Endothelial cell of umbilical vein (primary cell): Measurements from ENCODE around the gene FSTL3. TPM values are rescaled to one million over a fixed set of nuclear protein-coding genes. Genes with fewer than 3 reads are reported as not detected.
A peak's percentile ranks its signal among the peaks of the same experiment; 100 is the strongest.

Source experiments
- BruUV-seq: library from RNA; stranded (reverse); fragments of 400-500 nt; replicated peaks from 2 replicates; lab custom pipeline; 2021; lab: Mats Ljungman, UMichigan
- CTCF ChIA-PET: fragments of 300-600, 350-600 bp; sonication (Branson Sonifier 250); formaldehyde crosslinking; loops from one replicate; lab custom pipeline; 2021; ENCODE audit warnings: antibody characterized with exemption, inconsistent platforms; lab: Charles Lee
- POLR2A ChIA-PET: fragments of 300-600, 350-600 bp; sonication (Branson Sonifier 250); formaldehyde crosslinking; loops from one replicate; lab custom pipeline; 2021; ENCODE audit warnings: antibody characterized with exemption, inconsistent platforms; lab: Charles Lee
- DNase-seq: peaks from one replicate; pipeline ENCODE4 v3.0.0-alpha.2; 2011; ENCODE audit warnings: low read depth, low spot score
- FAIRE-seq: peaks from 2 replicates; lab custom pipeline; 2011; peaks lifted over from hg19 to GRCh38; lab: Jason Lieb, UNC
- H2AFZ ChIP-seq: 2 replicates; pipeline ENCODE4 v1.6.0; 2012; ENCODE audit warnings: low read depth, low read length, control low read depth, inconsistent platforms
- H3K27ac ChIP-seq: 2 replicates; pipeline ENCODE4 v1.5.1; 2011; ENCODE audit warnings: low read depth, mild to moderate bottlenecking, control low read depth, low read length, moderate library complexity; ENCODE audit not compliant: insufficient read depth
- H3K27me3 ChIP-seq, 2 experiments: 2 replicates each; pipeline versions ENCODE4 v1.6.0 to v1.6.1; 2011; ENCODE audit warnings: low read length in 2 of 2, mixed read lengths in 1 of 2; ENCODE audit not compliant: control insufficient read depth in 2 of 2, insufficient read depth in 2 of 2
- H3K36me3 ChIP-seq, 2 experiments: 2 replicates in 1 of 2; 3 replicates in 1 of 2; pipeline ENCODE4 v1.5.1; 2011; ENCODE audit warnings: low read length in 2 of 2, mild to moderate bottlenecking in 1 of 2, moderate library complexity in 1 of 2; ENCODE audit not compliant: control insufficient read depth in 2 of 2, insufficient read depth in 2 of 2; ENCODE audit errors: extremely low read depth in 1 of 2
- H3K4me1 ChIP-seq: 3 replicates; pipeline ENCODE4 v1.5.1; 2011; ENCODE audit warnings: mild to moderate bottlenecking, low read length; ENCODE audit not compliant: control insufficient read depth, insufficient read depth; ENCODE audit errors: extremely low read depth
- H3K4me2 ChIP-seq: 2 replicates; pipeline ENCODE4 v1.6.1; 2011; ENCODE audit warnings: low read length, control low read depth, mixed read lengths; ENCODE audit not compliant: insufficient read depth
- H3K4me3 ChIP-seq, 3 experiments: fragments of 200-600 bp in 1 of 3; sonication (generic), shearing (Covaris generic) in 1 of 3; replicated peaks in 1 of 3; 2 replicates each; pipeline ENCODE4 v1.5.1; 2011 to 2016; ENCODE audit warnings: control low read depth in 3 of 3, low read length in 3 of 3, mild to moderate bottlenecking in 2 of 3, inconsistent platforms in 1 of 3, low read depth in 1 of 3, moderate library complexity in 1 of 3; ENCODE audit not compliant: insufficient read depth in 1 of 3
- H3K79me2 ChIP-seq: 2 replicates; pipeline ENCODE4 v1.6.0; 2012; ENCODE audit warnings: low read length, inconsistent platforms; ENCODE audit not compliant: control insufficient read depth, insufficient read depth
- H3K9ac ChIP-seq: replicated peaks from 2 replicates; pipeline ENCODE3; 2011; ENCODE audit warnings: low read length, control low read depth; ENCODE audit not compliant: insufficient read depth; ENCODE audit errors: extremely low read depth
- H3K9me1 ChIP-seq: replicated peaks from 3 replicates; pipeline ENCODE4 v1.6.0; 2011; ENCODE audit warnings: mild to moderate bottlenecking, low read length; ENCODE audit not compliant: control insufficient read depth, insufficient read depth; ENCODE audit errors: extremely low read depth
- H3K9me3 ChIP-seq: replicated peaks from 2 replicates; pipeline ENCODE4 v1.5.1; 2012; ENCODE audit warnings: low read length, inconsistent platforms; ENCODE audit not compliant: control insufficient read depth, insufficient read depth
- H4K20me1 ChIP-seq: replicated peaks from 2 replicates; pipeline ENCODE3; 2011; ENCODE audit warnings: mild to moderate bottlenecking, low read length; ENCODE audit not compliant: control insufficient read depth, insufficient read depth; ENCODE audit errors: extremely low read depth
- EZH2 ChIP-seq: IDR thresholded peaks from 2 replicates; pipeline ENCODE4 v1.6.1; 2012; ENCODE audit warnings: borderline replicate concordance, low read depth, mild to moderate bottlenecking, moderate library complexity, low read length, inconsistent platforms; ENCODE audit not compliant: severe bottlenecking
- GATA2 ChIP-seq: IDR thresholded peaks from 2 replicates; pipeline ENCODE4 v1.7.0; 2011; ENCODE audit warnings: low read depth, mild to moderate bottlenecking, moderate library complexity, mixed read lengths, low read length; ENCODE audit not compliant: insufficient read length, insufficient read depth
- JUN ChIP-seq: IDR thresholded peaks from 2 replicates; pipeline ENCODE4 v1.6.1; 2011; ENCODE audit warnings: borderline replicate concordance, low read depth; ENCODE audit not compliant: insufficient read length, insufficient read depth
- MYC ChIP-seq: IDR thresholded peaks from one replicate; pipeline ENCODE4 v1.6.1; 2011; ENCODE audit warnings: mild to moderate bottlenecking, low read depth, low read length
- POLR2A ChIP-seq: IDR thresholded peaks from 2 replicates; pipeline ENCODE4 v1.6.1; 2012; ENCODE audit warnings: low read depth, mild to moderate bottlenecking, control low read depth, low read length
- POLR2AphosphoS5 ChIP-seq: IDR thresholded peaks from 2 replicates; pipeline ENCODE4 v1.6.1; 2012; ENCODE audit warnings: low read depth, mild to moderate bottlenecking, control low read depth, low read length, moderate library complexity; ENCODE audit not compliant: insufficient read depth
- dilution Hi-C: fragments of 300-500 bp; cut with MboI; formaldehyde crosslinking; loops from one replicate; pipeline ENCODE4 v1.15.0; 2019; ENCODE audit warnings: low sequenced_read_pairs; ENCODE audit not compliant: extremely low pct_ligation_motif_present
- intact Hi-C: fragments of 100-400 bp; cut with micrococcal nuclease; formaldehyde crosslinking; loops from one replicate; pipeline ENCODE4 v1.10.0; 2022
- polyA plus RNA-seq, 4 experiments: library from polyadenylated mRNA; depleted of rRNA in 3 of 4; stranded (reverse) in 3 of 4; unstranded in 1 of 4; fragments of >200 nt; gene quantifications; 2 replicates each; pipeline versions ENCODE4 v1.2.1 to v1.2.3, GENCODE V29; 2011 to 2012; ENCODE audit warnings: missing spikeins in 1 of 4
- total RNA-seq: library from RNA; stranded (reverse); gene quantifications from 2 replicates; pipeline ENCODE4 v1.2.3, GENCODE V29; 2021

The FSTL3 gene
- total and polyA plus RNA-seq, 2 donors (not counting 3 experiments of a cell fraction or from before 2014, with no cell fraction given): 19.9 to 45.2 TPM

DNA sequence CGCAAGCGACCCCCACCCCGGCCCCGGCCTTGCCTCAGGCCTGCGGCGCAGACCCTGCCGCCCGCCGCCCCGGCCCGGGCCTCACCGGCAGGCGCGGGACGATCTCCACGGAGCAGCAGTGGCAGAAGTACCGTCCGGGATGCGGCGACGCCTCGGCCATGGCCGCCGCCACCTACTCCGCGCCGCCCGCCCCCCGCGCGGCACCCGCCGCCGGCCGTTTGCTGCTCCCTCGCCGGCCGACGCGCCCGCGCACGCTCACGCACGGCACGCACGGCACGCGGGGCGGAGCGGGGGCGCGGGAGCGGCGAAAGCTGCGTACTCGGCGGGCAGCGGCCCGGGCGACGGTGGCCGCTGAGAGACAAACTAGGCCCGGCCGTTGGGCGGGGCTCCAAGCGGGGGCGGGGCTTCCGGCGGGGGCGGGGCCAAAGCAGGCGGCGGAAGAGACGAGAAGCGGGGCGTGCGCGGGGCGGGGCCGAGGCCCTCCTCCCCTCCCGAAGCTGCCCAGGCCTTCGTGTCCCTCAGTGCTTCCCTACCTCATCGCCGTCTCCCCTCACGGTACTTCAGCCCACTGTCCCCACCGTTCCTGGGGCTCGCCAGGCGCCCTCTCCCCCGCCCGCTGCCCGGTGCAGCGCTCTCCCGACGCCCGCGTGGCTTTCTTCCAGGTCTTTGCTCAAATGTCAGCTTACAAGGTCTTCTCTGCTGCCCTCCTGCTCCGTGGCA, 13.1 kb upstream of the FSTL3 start, which contains the start of gene RNF126:
Gene RNF126 (minus strand): TSS at position 253 of the 720 bp plus-strand sequence. CDS start 93 bp downstream, at position 160.
- FAIRE-seq (peak; percentile 83), DNase-seq (peak; percentile 89)
- intact Hi-C loops (loop anchor here (1.0 to 2.0 kb wide), 3 partner anchors 17 to 206 kb away; no protein-coding TSS in a partner anchor), dilution Hi-C loops (no loop called here)
- peak; percentile 84 for TF ChIP-seq POLR2AphosphoS5
- peak; percentile 88 for TF ChIP-seq POLR2A
- TF ChIP-seq GATA2: no peak
- TF ChIP-seq JUN: no peak
- TF ChIP-seq EZH2: no peak
- no peak for TF ChIP-seq MYC
- peak within 1 kb of the TSS; percentile 87 for H3K9ac ChIP-seq
- H2AFZ ChIP-seq: peak within 1 kb of the TSS; percentile 93
- peak within 1 kb of the TSS; percentile 68 for H3K4me2 ChIP-seq
- no peaks in the 10 kb centered on the region for H3K9me3 ChIP-seq
- peak within 1 kb of the TSS; percentile 60 for H3K27ac ChIP-seq
- peaks cover 48% of the 10 kb centered on the region for H3K79me2 ChIP-seq
- CTCF ChIA-PET: interaction anchor here (0.7 to 1.9 kb wide), 7 partner anchors 14 to 87 kb away, joined by 3 to 67 read pairs (median 4); no protein-coding TSS in a partner anchor
- no TSS peak for BruUV-seq
- POLR2A ChIA-PET: interaction anchor here (0.7 kb wide), 1 partner anchor 17 kb away, joined by 3 read pairs; no protein-coding TSS in a partner anchor
- H3K27me3 ChIP-seq: no peaks in the 10 kb centered on the region
- H3K4me1 ChIP-seq: peaks cover 19% of the 10 kb centered on the region
- no peaks in the 10 kb centered on the region for H3K9me1 ChIP-seq
- no peaks in the 10 kb centered on the region for H4K20me1 ChIP-seq
- peak within 1 kb of the TSS; percentile 73 to 89 (median 86) for H3K4me3 ChIP-seq
- peaks cover 0 to 2% of the 10 kb centered on the region in 2 experiments for H3K36me3 ChIP-seq
